ENCODE data around the gene CSNK1E.

The CSNK1E gene

DNA sequence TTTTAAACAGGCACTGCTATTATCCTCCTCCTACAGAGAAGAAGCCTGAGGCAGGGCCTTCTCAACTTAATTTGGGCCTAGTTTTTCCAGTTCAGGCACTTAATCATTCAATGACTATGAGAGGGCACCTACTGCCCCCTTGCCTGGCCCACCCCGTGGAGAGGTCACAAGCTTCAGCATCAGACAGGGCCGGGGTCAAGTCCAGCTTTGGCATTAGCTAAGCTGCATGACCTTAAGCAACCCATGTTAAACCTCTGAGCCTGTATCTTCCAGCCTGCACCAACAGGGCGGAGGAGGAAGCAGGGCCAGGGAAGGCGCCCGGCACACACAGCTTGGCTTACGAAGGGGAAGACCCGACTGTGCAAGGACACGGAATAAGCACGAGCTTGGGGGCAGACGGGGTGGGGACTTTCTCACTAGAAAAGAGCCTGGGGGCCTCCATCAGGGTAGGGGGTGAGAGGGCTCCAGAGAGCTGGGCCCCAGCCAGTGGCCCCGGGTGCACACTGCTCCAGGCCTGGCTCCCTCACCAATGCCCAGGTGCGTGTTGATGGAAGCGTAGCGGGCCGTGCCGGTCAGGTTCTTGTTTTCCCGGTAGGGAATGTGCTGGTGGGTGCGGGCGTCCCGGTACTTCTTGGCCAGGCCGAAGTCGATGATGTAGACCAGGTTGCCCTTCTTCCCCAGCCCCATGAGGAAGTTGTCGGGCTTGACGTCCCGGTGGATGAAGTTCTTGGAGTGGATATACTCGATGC, 16.9 kb downstream of the CSNK1E start:
- TF ChIP-seq ZFX (IDR thresholded peaks at IDR 0.05), result no peak
- TF ChIP-seq, protein P1, sequence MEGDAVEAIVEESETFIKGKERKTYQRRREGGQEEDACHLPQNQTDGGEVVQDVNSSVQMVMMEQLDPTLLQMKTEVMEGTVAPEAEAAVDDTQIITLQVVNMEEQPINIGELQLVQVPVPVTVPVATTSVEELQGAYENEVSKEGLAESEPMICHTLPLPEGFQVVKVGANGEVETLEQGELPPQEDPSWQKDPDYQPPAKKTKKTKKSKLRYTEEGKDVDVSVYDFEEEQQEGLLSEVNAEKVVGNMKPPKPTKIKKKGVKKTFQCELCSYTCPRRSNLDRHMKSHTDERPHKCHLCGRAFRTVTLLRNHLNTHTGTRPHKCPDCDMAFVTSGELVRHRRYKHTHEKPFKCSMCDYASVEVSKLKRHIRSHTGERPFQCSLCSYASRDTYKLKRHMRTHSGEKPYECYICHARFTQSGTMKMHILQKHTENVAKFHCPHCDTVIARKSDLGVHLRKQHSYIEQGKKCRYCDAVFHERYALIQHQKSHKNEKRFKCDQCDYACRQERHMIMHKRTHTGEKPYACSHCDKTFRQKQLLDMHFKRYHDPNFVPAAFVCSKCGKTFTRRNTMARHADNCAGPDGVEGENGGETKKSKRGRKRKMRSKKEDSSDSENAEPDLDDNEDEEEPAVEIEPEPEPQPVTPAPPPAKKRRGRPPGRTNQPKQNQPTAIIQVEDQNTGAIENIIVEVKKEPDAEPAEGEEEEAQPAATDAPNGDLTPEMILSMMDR (conservative IDR thresholded peaks at IDR 0.05), result no peak
- H3K27ac ChIP-seq, result peak overlapping the region; percentile 0; the same call in 1 of the 2 replicates

DNA sequence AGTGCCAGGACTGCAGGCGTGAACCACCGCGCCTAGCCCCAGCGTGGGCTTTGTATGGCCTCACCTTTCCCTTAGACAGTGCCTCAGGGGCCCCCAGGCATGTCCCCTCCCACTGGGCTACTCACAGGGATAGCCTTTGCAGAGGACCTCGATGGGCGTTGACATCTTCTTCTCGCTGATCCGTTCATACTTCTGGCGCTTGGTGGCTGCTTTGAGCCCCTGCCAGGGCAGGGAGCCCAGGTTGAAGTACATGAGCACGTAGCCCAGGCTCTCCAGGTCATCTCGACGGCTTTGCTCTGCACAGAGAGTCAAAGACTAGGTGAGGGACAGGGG, 17.5 kb downstream of the CSNK1E start:
- H3K27ac ChIP-seq, result peak overlapping the region; percentile 0; the same call in 1 of the 2 replicates
- no peak for TF ChIP-seq ZFX (IDR thresholded peaks at IDR 0.05)
- TF ChIP-seq, protein P1 (conservative IDR thresholded peaks at IDR 0.05), result no peak

DNA sequence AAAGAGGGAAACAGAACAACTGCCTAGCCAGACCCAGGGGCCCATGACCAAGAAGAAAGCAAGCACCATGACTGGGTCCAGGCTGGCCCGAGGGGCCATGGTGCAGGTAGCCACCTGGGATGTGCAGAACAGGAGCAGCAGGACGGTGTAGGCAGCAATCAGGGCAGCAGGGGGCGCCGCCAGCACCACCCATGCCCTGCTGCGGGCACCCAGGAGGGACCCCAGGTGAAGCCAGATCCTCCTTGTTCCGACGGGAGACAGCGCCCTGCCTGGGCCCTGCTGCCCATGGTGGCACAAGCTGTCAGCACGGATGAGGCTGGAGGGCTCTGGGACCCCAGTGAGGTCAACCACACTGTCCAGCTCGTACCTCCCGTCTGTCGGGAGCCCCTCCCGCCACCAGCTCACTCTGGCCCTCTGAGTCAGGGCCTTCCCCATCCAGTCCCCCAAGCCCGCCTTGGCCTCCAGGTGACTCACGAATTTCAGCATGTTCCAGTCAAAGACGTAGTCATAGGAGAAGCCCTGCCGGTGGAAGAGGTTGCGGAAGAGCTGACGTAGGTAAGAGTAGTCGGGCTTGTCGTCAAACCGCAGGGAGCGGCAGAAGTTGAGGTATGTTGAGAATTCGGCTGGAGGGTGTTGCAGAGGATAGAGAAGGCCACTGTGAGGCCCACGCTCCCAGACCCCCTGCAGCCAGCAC, 18.8 kb downstream of the CSNK1E start:
- H3K27ac ChIP-seq, result no peak overlapping the region
- TF ChIP-seq, protein P1 (conservative IDR thresholded peaks at IDR 0.05), result no peak; the same call in 1 of the 2 replicates
- no peak for TF ChIP-seq ZFX (IDR thresholded peaks at IDR 0.05)

DNA sequence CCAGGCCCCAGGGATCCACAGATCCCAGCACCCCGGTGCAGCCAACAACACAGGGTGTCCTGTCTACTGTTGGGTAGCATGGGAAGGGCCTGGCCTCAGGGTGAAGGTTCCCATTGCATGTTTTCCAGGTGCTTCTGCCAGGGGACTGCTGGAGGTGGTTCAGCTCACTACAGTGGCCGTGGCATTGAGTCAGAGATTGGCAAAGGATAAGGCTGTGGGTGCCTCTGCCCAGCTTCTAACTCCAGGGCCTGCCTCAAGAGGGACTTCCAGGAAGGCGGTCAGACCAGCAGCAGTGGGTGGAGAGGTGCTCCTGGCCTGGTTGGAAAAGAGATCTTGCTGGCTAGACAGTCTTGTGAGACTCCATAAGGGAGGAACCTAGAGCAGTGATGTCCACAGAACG, 20.9 kb downstream of the CSNK1E start:
- H3K27ac ChIP-seq, result no peak overlapping the region
- no peak for TF ChIP-seq ZFX (IDR thresholded peaks at IDR 0.05)
- TF ChIP-seq, protein P1 (conservative IDR thresholded peaks at IDR 0.05), result no peak

DNA sequence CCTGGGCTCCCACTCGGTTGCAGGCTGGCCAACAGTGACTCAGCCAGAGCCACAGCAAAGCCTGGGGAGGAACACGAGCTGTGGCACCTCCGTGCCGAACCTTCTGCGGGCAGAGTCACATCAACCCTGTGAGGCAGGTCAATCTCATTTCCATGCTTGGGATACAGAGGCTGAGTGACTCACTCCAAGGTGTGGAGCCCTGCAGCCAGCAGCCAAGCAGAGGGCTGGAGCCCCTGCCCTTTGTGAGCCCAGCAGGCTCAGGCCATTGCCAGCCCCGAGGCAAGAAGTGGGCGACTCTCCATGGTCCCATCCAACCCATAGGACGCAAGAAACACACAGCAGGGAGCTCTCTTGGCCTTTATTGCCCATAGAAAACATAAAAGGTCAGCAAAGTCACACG, 21.4 kb downstream of the CSNK1E start:
- no peak overlapping the region for H3K27ac ChIP-seq
- TF ChIP-seq, protein P1 (conservative IDR thresholded peaks at IDR 0.05), result no peak
- TF ChIP-seq ZFX (IDR thresholded peaks at IDR 0.05), result no peak

DNA sequence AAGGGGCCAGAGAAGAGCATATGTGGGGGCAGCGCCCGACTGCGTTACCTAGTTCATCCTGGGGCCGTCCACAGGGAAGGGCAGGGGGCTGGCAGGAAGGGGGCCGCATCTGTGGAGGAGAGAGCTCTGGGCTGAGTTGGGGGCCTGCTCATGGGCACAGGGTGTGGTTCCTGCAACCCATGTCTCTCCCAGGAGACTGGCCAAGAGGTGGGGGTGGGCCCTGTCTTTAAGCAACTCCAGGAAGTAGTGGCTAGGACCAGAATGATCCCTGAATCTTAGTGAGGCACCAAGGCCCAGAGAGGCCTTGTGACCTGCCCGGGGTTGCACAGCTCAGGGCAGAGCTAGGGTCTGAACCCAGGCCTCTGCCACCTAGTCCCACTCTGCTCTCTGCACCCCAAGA, 21.9 kb downstream of the CSNK1E start:
- TF ChIP-seq, protein P1 (conservative IDR thresholded peaks at IDR 0.05), result no peak
- no peak for TF ChIP-seq ZFX (IDR thresholded peaks at IDR 0.05)
- no peak overlapping the region for H3K27ac ChIP-seq

DNA sequence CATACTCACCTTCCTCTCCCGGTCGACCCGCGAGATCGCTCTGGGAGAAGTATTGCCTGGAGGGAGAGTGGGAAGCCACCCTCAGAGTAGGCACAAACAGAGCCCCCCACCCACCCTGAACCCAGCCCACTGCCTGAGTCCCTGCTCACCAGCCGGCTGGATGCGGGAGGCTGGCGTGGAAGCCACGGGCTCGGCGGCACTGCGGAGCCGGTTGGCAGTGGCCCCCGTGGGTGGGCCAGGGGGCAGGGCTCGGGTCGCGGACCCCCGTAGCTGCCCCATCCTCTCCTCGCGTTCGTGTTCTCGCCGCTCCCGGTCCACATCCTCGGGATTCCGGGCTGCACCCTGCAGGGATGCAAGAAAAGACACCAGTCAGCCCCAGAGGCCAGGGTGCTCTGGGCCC, 23.0 kb downstream of the CSNK1E start:
- TF ChIP-seq, protein P1 (conservative IDR thresholded peaks at IDR 0.05), result no peak

More for the DNA sequence above, 23.0 kb downstream of the CSNK1E start:
- H3K27ac ChIP-seq, result no peak overlapping the region
